Keratinocyte (primary cell): ENCODE results near the gene PRRT2.
"Not testable (repeated sequence)": the region's sequence is repeated elsewhere in the genome, so short reads cannot be mapped to it uniquely, and the experiment has no call there.

ENCODE experiments used
- EZH2 ChIP-seq: IDR thresholded peaks from one replicate; pipeline ENCODE4 v1.6.1; 2012; ENCODE audit warnings: inconsistent platforms, mild to moderate bottlenecking, low read length, moderate library complexity
- TF ChIP-seq, protein P1 (sequence below), 3 experiments: IDR thresholded peaks in 1 of 3; conservative IDR thresholded peaks in 1 of 3; optimal IDR thresholded peaks in 1 of 3; 2 replicates in 2 of 3; 3 replicates in 1 of 3; pipeline versions ENCODE3 to v1.5.1; 2011; ENCODE audit warnings: low read length in 3 of 3, mild to moderate bottlenecking in 3 of 3, moderate library complexity in 2 of 3, control low read depth in 1 of 3, inconsistent platforms in 1 of 3; ENCODE audit not compliant: insufficient read depth in 2 of 3; ENCODE audit errors: extremely low read depth in 1 of 3

DNA sequence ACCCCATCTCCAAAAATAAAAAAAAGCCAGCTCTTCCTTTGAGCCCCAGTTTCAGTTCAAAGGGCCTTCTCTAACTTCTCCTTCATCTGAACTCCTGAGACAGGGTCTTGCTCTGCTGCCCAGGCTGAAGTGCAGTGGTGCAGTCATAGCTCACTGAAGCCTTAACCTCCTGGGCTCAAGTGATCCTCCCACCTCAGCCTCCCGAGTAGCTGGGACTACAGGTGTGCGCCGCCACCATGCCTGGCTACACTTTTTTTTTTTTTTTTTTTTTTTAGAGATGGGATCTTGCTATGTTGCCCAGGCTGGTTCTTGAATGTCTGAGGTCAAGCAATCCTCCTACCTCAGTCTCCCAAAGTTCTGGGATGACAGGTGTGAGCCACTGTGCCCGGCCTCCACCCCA lies 21.2 kb downstream of the PRRT2 start:
- TF ChIP-seq, protein P1, sequence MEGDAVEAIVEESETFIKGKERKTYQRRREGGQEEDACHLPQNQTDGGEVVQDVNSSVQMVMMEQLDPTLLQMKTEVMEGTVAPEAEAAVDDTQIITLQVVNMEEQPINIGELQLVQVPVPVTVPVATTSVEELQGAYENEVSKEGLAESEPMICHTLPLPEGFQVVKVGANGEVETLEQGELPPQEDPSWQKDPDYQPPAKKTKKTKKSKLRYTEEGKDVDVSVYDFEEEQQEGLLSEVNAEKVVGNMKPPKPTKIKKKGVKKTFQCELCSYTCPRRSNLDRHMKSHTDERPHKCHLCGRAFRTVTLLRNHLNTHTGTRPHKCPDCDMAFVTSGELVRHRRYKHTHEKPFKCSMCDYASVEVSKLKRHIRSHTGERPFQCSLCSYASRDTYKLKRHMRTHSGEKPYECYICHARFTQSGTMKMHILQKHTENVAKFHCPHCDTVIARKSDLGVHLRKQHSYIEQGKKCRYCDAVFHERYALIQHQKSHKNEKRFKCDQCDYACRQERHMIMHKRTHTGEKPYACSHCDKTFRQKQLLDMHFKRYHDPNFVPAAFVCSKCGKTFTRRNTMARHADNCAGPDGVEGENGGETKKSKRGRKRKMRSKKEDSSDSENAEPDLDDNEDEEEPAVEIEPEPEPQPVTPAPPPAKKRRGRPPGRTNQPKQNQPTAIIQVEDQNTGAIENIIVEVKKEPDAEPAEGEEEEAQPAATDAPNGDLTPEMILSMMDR (optimal IDR thresholded peaks at IDR 0.05 in 1 of 3, IDR thresholded peaks at IDR 0.05 in 1 of 3, conservative IDR thresholded peaks at IDR 0.05 in 1 of 3; ENCODE audit: extremely low read depth in 1 of 3, insufficient read depth in 2 of 3, low read length in 3 of 3), result not testable (repeated sequence)
- not testable (repeated sequence) for TF ChIP-seq EZH2
